Ovary (tissue), 3 donors: Measurements from ENCODE around the gene CAPRIN1.

ENCODE experiments used
- CTCF ChIP-seq, 3 donors: fragments of 450-650 bp in 2 of 3; fragments of 200-600 bp in 1 of 3; IDR thresholded peaks; one replicate each; pipeline versions ENCODE4 v1.5.1 to v1.8.0; 2016 to 2022; ENCODE audit warnings: antibody characterized with exemption in 3 of 3, mild to moderate bottlenecking in 1 of 3
- EP300 ChIP-seq: sonication (generic); formaldehyde crosslinking; IDR thresholded peaks from one replicate; pipeline ENCODE4 v1.6.1; 2017; ENCODE audit warnings: antibody characterized with exemption
- POLR2A ChIP-seq: fragments of 450-650 bp; IDR thresholded peaks from one replicate; pipeline ENCODE4 v1.6.1; 2017; ENCODE audit warnings: antibody characterized with exemption, mild to moderate bottlenecking, moderate library complexity
- donor health status: DM: no; HTN: no; CAD: no.

DNA sequence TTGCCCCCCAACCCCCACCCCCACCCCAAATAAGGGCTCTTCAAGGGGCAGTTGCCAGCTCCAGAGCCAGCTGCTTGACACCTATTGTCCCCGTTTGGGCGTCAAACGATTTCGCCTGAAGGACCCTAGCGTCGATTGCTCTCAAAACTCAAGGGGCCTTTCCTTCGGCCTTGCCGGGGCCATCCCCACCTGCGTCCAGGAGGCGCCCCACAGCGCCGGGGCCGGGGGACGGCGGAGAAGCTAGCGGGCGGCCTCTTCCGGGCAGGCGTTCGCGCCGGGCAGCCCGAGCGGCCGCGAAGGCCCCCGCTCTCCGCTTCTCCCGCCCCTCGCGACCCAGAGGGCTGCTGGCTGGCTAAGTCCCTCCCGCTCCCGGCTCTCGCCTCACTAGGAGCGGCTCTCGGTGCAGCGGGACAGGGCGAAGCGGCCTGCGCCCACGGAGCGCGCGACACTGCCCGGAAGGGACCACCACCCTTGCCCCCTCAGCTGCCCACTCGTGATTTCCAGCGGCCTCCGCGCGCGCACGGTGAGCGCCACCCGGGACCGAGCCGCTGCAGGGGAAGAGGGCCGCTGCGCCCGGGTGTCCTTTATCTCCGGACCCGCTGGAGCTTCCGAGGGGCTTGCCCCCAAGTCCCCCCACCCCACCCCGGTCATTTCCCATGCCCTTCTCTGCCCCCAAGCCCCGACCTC, at the start of gene CAPRIN1:
- peak; percentile 39 for TF ChIP-seq POLR2A
- peak in 1 of 3 donors; percentile 25 for TF ChIP-seq CTCF (IDR thresholded peaks at IDR 0.05)
- no peak for TF ChIP-seq EP300
